K562 (cell line): ENCODE data around the gene ERC2. TPM values are rescaled to one million over a fixed set of nuclear protein-coding genes. Genes with fewer than 3 reads are reported as not detected.

Source experiments
- ATAC-seq: fragments of 200-7000 bp; cut with Tn5 transposase; 3 replicates; pipeline ENCODE4 v1.9.1; 2020; ENCODE audit warnings: moderate library complexity
- BruUV-seq: library from RNA; stranded (reverse); fragments of 400-500 nt; replicated peaks from 2 replicates; lab custom pipeline; 2021; lab: Mats Ljungman, UMichigan
- CTCF ChIA-PET: fragments of 300-600 bp; formaldehyde crosslinking; extraction: SDS; loops from one replicate; lab custom pipeline; 2021; ENCODE audit warnings: low intra/inter-chr PET ratio; lab: Yijun Ruan, JAX
- POLR2A ChIA-PET: fragments of 300-600, 350-650 bp; sonication (Branson Sonifier 250); formaldehyde crosslinking; extraction: SDS; loops from one replicate; lab custom pipeline; 2021; ENCODE audit warnings: antibody characterized with exemption, inconsistent platforms; lab: Yijun Ruan, JAX
- DNase-seq, 4 experiments: peaks; one replicate each; pipeline versions ENCODE4 v3.0.0 to v3.0.0-alpha.2; 2011 to 2018; ENCODE audit warnings: low spot score in 3 of 4, mixed read lengths in 3 of 4; ENCODE audit errors: extremely low read depth in 1 of 4
- FAIRE-seq: peaks from 2 replicates; lab custom pipeline; 2011; peaks lifted over from hg19 to GRCh38; lab: Jason Lieb, UNC
- H2AFZ ChIP-seq: 2 replicates; pipeline ENCODE4 v1.6.0; 2011; ENCODE audit warnings: low read depth, low read length, control low read depth, inconsistent platforms
- H3K27ac ChIP-seq: fragments of 200-600 bp; 3 replicates; pipeline ENCODE4 v1.8.0; 2011; ENCODE audit warnings: low read depth, mild to moderate bottlenecking, control low read depth, inconsistent platforms, low read length, moderate library complexity, mixed read lengths; ENCODE audit errors: extremely low read depth
- H3K27me3 ChIP-seq, 2 experiments: fragments of 300-600 bp in 1 of 2; 2 replicates in 1 of 2; 3 replicates in 1 of 2; pipeline versions ENCODE4 v1.6.0 to v1.8.0; 2011; ENCODE audit warnings: inconsistent platforms in 2 of 2, low read length in 2 of 2, mild to moderate bottlenecking in 1 of 2, mixed read lengths in 1 of 2, moderate library complexity in 1 of 2; ENCODE audit not compliant: control insufficient read depth in 2 of 2, insufficient read depth in 2 of 2
- H3K36me3 ChIP-seq: fragments of 300-600 bp; 3 replicates; pipeline ENCODE4 v1.8.0; 2011; ENCODE audit warnings: mild to moderate bottlenecking, low read length, inconsistent platforms; ENCODE audit not compliant: control insufficient read depth, insufficient read depth
- H3K4me1 ChIP-seq, 2 experiments: fragments of 200-600 bp in 1 of 2; replicated peaks in 1 of 2; 2 replicates in 1 of 2; 3 replicates in 1 of 2; pipeline versions ENCODE4 v1.5.1 to v1.8.0; 2011; ENCODE audit warnings: inconsistent platforms in 2 of 2, low read length in 2 of 2, mild to moderate bottlenecking in 1 of 2, mixed read lengths in 1 of 2, moderate library complexity in 1 of 2; ENCODE audit not compliant: control insufficient read depth in 2 of 2, insufficient read depth in 2 of 2
- H3K4me2 ChIP-seq: 2 replicates; pipeline ENCODE4 v1.6.1; 2011; ENCODE audit warnings: low read length, control low read depth, inconsistent platforms, mixed read lengths; ENCODE audit not compliant: insufficient read depth
- H3K4me3 ChIP-seq: fragments of 200-600 bp; sonication (generic), shearing (Covaris generic); 2 replicates; pipeline ENCODE4 v1.5.1; 2016; ENCODE audit warnings: control low read depth, inconsistent platforms
- H3K79me2 ChIP-seq: fragments of 200-600 bp; 3 replicates; pipeline ENCODE4 v1.8.0; 2011; ENCODE audit warnings: low read length, inconsistent platforms; ENCODE audit not compliant: control insufficient read depth, insufficient read depth
- H3K9ac ChIP-seq, 2 experiments: 2 replicates each; pipeline versions ENCODE4 v1.6.0 to v1.6.1; 2011; ENCODE audit warnings: low read depth in 2 of 2, low read length in 2 of 2, control low read depth in 1 of 2, inconsistent platforms in 1 of 2, mild to moderate bottlenecking in 1 of 2, mixed read lengths in 1 of 2; ENCODE audit not compliant: insufficient read depth in 1 of 2
- H3K9me1 ChIP-seq: one replicate; pipeline ENCODE4 v1.6.0; 2011; ENCODE audit warnings: inconsistent platforms, mild to moderate bottlenecking, low read length, moderate library complexity; ENCODE audit not compliant: control insufficient read depth, insufficient read depth
- H3K9me3 ChIP-seq: replicated peaks from 2 replicates; pipeline ENCODE4 v1.5.1; 2011; ENCODE audit warnings: low read depth, low read length, inconsistent platforms; ENCODE audit not compliant: control insufficient read depth, insufficient read depth
- H4K20me1 ChIP-seq: replicated peaks from 2 replicates; pipeline ENCODE4 v1.6.1; 2011; ENCODE audit warnings: low read length, inconsistent platforms, mixed read lengths; ENCODE audit not compliant: control insufficient read depth, insufficient read depth
- HLTF ChIP-seq: fragments of 450-650 bp; IDR thresholded peaks from 2 replicates; pipeline ENCODE4 v1.6.1; 2016
- HOMEZ ChIP-seq: fragments of 250-450 bp; sonication (Bioruptor Pico); IDR thresholded peaks from 2 replicates; pipeline ENCODE4 v1.4.0; 2020; ENCODE audit warnings: mild to moderate bottlenecking, moderate library complexity
- NCOA4 ChIP-seq: fragments of 450-650 bp; IDR thresholded peaks from 2 replicates; pipeline ENCODE4 v1.6.1; 2018; ENCODE audit warnings: mild to moderate bottlenecking; ENCODE audit not compliant: partially characterized antibody
- RBM25 ChIP-seq: fragments of 200-400 bp; formaldehyde crosslinking; IDR thresholded peaks from 2 replicates; pipeline ENCODE4 v1.6.1; 2018; ENCODE audit warnings: low read length, low read depth, moderate library complexity; ENCODE audit not compliant: severe bottlenecking
- REST ChIP-seq, 2 experiments: fragments of 450-650 bp; formaldehyde crosslinking in 1 of 2; IDR thresholded peaks; 2 replicates each; pipeline versions ENCODE4 v1.4.0 to v1.6.1; 2014 to 2020; ENCODE audit warnings: mild to moderate bottlenecking in 2 of 2, borderline replicate concordance in 1 of 2, low read depth in 1 of 2
- SMC3 ChIP-seq: conservative IDR thresholded peaks from 2 replicates; pipeline ENCODE4 v1.6.1; 2011; ENCODE audit warnings: low read depth, low read length, improper control_type of control experiment; ENCODE audit not compliant: insufficient read depth
- TRIM24 ChIP-seq, 2 experiments: fragments of 450-650 bp; IDR thresholded peaks; 2 replicates each; pipeline ENCODE4 v1.6.1; 2016
- TRIM28 ChIP-seq: fragments of 450-650 bp; IDR thresholded peaks from 2 replicates; pipeline ENCODE4 v1.6.1; 2017
- ZNF282 ChIP-seq: sonication (generic); formaldehyde crosslinking; IDR thresholded peaks from 2 replicates; pipeline ENCODE4 v1.8.1; 2023; ENCODE audit warnings: missing genetic modification reagents
- in situ Hi-C: fragments of 300-500 bp; cut with MboI; formaldehyde crosslinking; loops from 4 replicates; pipeline ENCODE4 v1.15.0; 2018; ENCODE audit warnings: inconsistent platforms, mixed read lengths
- intact Hi-C: fragments of 100-400 bp; cut with micrococcal nuclease; formaldehyde crosslinking; loops from 2 replicates; pipeline ENCODE4 v1.14.2; 2022
- polyA plus RNA-seq, 8 experiments: library from polyadenylated mRNA; depleted of rRNA in 4 of 8; stranded (reverse) in 5 of 8; unstranded in 3 of 8; fragments of >200 nt; fragmentation: Nextera tagmentation in 2 of 8; fragmentation: Illumina TruSeq in 1 of 8; extraction: Ambion mirVana in 2 of 8; extraction: Trizol in 1 of 8; gene quantifications; 2 replicates each; pipeline versions ENCODE4 v1.2.1 to v1.2.3, GENCODE V29; 2011 to 2014; ENCODE audit warnings: inconsistent platforms in 1 of 8, missing spikeins in 1 of 8
- total RNA-seq, 7 experiments: library from RNA; depleted of rRNA in 6 of 7; stranded (reverse); fragments of >200 nt in 6 of 7; fragmentation: Illumina TruSeq in 2 of 7; extraction: Trizol in 2 of 7; gene quantifications; 2 replicates each; pipeline versions ENCODE4 v1.2.1 to v1.2.3, GENCODE V29; 2011 to 2021; ENCODE audit warnings: low replicate concordance in 1 of 7

The ERC2 gene
- total and polyA plus RNA-seq, 9 of the 15 experiments (the other 6 are each of a cell fraction or from before 2014, with no cell fraction given): 0.04 to 0.18 (median 0.07) TPM; not detected in 2

- no peak for TF ChIP-seq NCOA4
- TF ChIP-seq, all 486 proteins: peak for 0
Measured at GRCh38 chr3:56075089-56075488, 393.2 kb downstream of the ERC2 start (continued).

GRCh38 chr3:56069766-56070165 lies 398.5 kb downstream of the ERC2 start:
- ChIA-PET CTCF (no interaction called here), POLR2A (interaction anchor here (0.7 kb wide), 1 partner anchor 569 kb away, joined by 4 read pairs; no protein-coding TSS in a partner anchor)
- no TSS peak for BruUV-seq
- no peaks in the 10 kb centered on the region for H3K9me3 ChIP-seq
- intact Hi-C loops: no loop called here
- no peak overlapping the region for H3K27ac ChIP-seq
- H2AFZ ChIP-seq: no peak overlapping the region
- H3K9ac ChIP-seq: no peak overlapping the region
- ATAC-seq: no peak
- FAIRE-seq: no peak
- H4K20me1 ChIP-seq: no peaks in the 10 kb centered on the region
- no peak overlapping the region for H3K4me2 ChIP-seq
- TF ChIP-seq ZNF282 (CRISPR knock-in tag) (no peak), TRIM28 (no peak), RBM25 (no peak), SMC3 (no peak), HLTF (no peak), TRIM24 (IDR thresholded peaks at IDR 0.05) (no peak), HOMEZ (no peak), REST (IDR thresholded peaks at IDR 0.05; ENCODE audit: borderline replicate concordance) (no peak), REST (CRISPR knock-in tag; IDR thresholded peaks at IDR 0.05; ENCODE audit: low read depth) (no peak)
- TF ChIP-seq, all 486 proteins: peak for 0
- H3K27me3 ChIP-seq: no peaks in the 10 kb centered on the region
- no peaks in the 10 kb centered on the region for H3K4me1 ChIP-seq
- no peaks in the 10 kb centered on the region for H3K36me3 ChIP-seq
- in situ Hi-C loops: no loop called here
- no peaks in the 10 kb centered on the region for H3K79me2 ChIP-seq
- no peak overlapping the region for H3K4me3 ChIP-seq
- no peak for DNase-seq
- H3K9me1 ChIP-seq: no peaks in the 10 kb centered on the region
